ENCODE measurements around the gene RNF149.
A peak's percentile ranks its signal among the peaks of the same experiment; 100 is the strongest.

RNF149 gene

DNA sequence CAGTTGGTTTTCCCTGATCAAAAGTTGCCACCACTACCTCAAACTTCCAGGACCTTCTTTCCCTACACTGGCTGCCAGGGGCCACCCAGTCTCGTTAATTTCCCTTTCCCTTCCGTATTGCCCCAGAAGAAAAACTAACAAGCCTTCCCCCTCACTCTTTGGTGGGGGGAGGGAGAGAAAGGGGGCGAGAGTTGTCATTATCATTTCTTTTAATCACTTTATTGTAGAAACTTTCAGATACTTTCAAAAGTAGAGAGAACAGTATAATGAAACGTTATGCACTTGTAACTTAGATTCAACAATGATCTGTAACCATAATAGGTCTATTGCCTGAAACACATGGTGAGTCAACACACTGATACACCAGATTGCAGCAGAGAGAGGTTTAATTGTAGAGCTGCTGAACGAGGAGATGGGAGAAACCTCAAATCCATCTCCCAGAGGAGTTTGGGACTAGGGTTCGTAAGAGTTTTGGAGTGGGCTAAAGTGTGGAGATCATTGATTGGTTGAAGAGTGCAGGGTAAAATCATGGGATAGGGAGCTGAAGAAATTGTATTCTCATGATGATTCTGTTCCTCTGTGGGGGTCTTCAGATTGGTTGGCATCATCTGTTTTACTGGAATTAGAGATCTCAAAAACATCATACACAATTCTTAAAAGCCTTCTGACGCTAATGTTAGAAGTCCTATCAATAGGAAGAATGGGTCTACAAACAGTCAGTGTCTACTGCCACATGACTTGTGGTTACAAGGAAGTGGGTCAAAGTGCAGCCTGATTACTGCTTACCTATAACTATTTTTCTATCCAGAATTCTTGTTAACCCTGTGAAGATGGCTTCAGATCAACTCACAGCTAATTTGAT is 2.6 kb upstream of the RNF149 start:
- Mint-ChIP-seq H3K27ac (peak overlapping the region; percentile 78), H3K36me3 (ENCODE audit: low read depth) (peaks cover 13% of the 10 kb centered on the region), H3K4me3 (peak overlapping the region; percentile 43), H3K4me1 (ENCODE audit: low read depth) (peaks cover 42% of the 10 kb centered on the region), H3K9me3 (no peaks in the 10 kb centered on the region), H3K27me3 (ENCODE audit: low read depth) (peaks cover under 1% of the 10 kb centered on the region)

DNA sequence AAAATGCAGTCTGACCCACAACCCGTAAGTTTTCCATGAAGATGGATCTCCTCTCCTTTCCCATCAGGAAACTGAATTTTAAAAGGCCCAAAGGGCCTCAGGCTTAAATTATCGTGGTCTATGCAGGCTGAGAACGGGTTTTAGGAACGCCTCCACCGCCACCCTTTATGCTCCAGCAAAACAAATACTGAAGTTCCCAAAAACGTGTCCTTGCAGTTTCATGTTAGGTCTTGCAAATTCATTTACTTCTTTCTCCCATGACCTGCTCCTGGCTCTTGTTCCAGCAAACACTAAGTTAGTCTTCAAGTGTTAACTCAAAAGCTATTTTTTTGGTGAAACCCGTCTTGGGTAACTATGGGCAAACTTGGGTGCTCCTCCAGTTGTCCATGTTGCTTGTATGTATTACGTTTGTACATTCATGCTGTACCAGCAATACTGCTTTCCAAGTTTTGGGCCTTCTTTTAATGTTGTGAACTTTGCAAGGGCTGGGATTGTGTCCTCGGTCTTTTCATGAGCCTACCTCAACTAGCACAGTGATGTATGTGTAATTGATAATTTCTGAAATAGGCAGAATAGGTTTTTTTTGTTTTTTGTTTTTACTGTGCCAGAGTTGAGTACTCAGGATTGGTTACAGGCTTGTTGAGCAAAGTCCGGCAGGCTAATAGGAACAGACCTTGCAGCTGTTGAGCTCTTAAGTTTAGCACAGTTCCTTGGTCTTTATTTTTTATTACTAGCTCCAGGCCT is 1.8 kb upstream of the RNF149 start:
- peak overlapping the region; percentile 32 for H3K4me3 Mint-ChIP-seq
- no peaks in the 10 kb centered on the region for H3K27me3 Mint-ChIP-seq (ENCODE audit: low read depth)
- H3K36me3 Mint-ChIP-seq (ENCODE audit: low read depth), result peaks cover 21% of the 10 kb centered on the region
- peaks cover 46% of the 10 kb centered on the region for H3K4me1 Mint-ChIP-seq (ENCODE audit: low read depth)
- H3K27ac Mint-ChIP-seq, result peak overlapping the region; percentile 15
- no peaks in the 10 kb centered on the region for H3K9me3 Mint-ChIP-seq

DNA sequence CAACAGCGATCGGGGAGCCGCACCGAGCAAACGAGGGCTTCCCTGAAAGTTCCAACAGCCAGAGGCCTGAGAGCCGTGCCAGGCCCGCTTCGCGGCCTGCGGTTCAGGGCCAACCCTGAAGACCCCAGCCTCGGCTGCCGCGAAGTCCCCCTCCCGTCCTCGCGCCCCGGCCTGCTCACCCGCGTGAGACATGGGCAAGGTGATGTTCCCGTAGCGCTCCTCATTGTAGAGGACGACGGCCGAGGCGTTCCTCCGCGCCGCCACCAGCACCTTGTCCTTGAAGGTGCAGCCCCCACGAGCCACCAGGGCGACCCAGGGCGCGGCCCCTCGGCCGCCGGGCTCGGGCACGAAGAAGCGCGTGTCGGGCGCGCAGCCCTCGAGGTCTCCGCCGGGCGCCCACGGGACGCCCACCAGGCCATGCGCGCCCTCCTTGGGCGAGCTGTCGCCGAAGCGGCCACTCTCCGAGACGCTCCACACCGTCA is 510 bp downstream of the RNF149 start:
- peak overlapping the region; percentile 99 for H3K27ac Mint-ChIP-seq
- H3K9me3 Mint-ChIP-seq, result no peaks in the 10 kb centered on the region
- peaks cover 60% of the 10 kb centered on the region for H3K4me1 Mint-ChIP-seq (ENCODE audit: low read depth)
- H3K36me3 Mint-ChIP-seq (ENCODE audit: low read depth), result peaks cover 37% of the 10 kb centered on the region
- H3K27me3 Mint-ChIP-seq (ENCODE audit: low read depth), result no peaks in the 10 kb centered on the region
- H3K4me3 Mint-ChIP-seq, result peak overlapping the region; percentile 99

DNA sequence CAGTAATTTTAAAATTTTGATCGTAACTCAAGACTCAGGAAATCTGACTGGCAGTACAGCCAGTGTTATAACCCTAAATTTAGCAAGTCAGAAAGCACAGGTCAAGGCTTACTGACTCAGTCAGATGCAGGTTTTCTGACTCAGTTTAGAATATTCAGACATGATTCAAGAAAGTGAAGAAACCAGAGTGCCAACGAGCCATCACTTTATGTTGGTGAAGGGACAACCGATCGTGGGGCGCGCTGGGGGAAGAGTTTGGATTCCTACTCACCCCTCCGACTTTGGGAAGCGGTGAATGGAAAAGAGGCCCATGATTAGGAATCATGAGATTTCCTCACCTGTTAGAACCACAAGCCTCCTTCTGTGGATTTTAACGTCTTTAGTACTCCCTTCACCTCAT is 998 bp downstream of the RNF149 start:
- no peaks in the 10 kb centered on the region for H3K27me3 Mint-ChIP-seq (ENCODE audit: low read depth)
- H3K9me3 Mint-ChIP-seq, result no peaks in the 10 kb centered on the region
- H3K27ac Mint-ChIP-seq, result peak overlapping the region; percentile 99
- H3K4me3 Mint-ChIP-seq, result peak overlapping the region; percentile 99
- H3K4me1 Mint-ChIP-seq (ENCODE audit: low read depth), result peaks cover 61% of the 10 kb centered on the region
- H3K36me3 Mint-ChIP-seq (ENCODE audit: low read depth), result peaks cover 42% of the 10 kb centered on the region

DNA sequence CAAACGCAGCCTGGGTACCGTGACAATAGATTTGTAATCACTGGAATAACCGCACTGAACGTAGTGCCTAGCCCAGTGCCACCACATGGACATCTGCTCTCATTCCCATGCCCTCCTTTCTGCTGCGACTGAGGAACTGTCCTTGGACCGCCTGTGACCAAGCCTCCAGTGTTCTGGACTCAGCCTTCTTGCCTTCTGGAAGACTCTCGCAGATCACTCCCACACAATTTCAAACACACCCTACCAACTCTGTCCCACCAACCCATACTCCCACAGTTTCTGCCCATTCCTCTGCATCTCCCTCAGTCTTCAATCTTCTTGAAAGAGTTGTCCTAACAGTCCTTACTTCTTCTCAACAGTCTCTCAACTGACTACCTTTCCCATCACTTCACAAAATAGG is 2.1 kb downstream of the RNF149 start:
- peak overlapping the region; percentile 99 for H3K4me3 Mint-ChIP-seq
- no peaks in the 10 kb centered on the region for H3K27me3 Mint-ChIP-seq (ENCODE audit: low read depth)
- peaks cover 60% of the 10 kb centered on the region for H3K4me1 Mint-ChIP-seq (ENCODE audit: low read depth)
- no peaks in the 10 kb centered on the region for H3K9me3 Mint-ChIP-seq
- H3K36me3 Mint-ChIP-seq (ENCODE audit: low read depth), result peaks cover 51% of the 10 kb centered on the region
- peak overlapping the region; percentile 99 for H3K27ac Mint-ChIP-seq

DNA sequence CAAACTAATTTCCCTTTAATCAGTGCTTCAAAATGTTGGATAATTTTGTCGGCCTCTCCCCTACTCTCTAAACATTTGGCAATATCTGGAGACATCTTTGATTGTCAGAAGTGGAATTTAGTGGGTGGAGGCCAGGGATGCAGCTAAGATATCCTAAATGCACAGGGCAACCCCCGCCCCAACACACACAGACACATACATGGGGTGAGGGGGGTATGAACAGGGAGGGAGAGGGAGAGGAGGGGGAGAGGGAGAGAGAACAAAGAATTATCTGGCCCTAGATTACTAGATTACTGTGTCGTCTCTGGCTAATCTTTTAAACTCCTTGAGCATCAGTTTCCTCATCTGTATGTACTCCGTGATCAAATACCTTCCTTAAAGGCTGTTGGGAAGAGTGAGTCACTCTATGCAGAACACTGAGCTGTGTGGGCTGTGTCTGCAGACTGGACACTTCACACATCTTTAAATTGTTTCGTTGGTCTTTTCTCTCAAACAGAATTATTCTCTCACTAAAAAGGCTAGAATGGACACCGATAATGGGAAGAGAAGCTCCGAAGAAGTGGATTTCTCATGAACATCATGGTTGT is 2.9 kb downstream of the RNF149 start:
- H3K27me3 Mint-ChIP-seq (ENCODE audit: low read depth), result no peaks in the 10 kb centered on the region
- peaks cover 57% of the 10 kb centered on the region for H3K4me1 Mint-ChIP-seq (ENCODE audit: low read depth)
- peaks cover 53% of the 10 kb centered on the region for H3K36me3 Mint-ChIP-seq (ENCODE audit: low read depth)
- peak overlapping the region; percentile 99 for H3K27ac Mint-ChIP-seq
- H3K9me3 Mint-ChIP-seq, result no peaks in the 10 kb centered on the region
- H3K4me3 Mint-ChIP-seq, result peak overlapping the region; percentile 99

DNA sequence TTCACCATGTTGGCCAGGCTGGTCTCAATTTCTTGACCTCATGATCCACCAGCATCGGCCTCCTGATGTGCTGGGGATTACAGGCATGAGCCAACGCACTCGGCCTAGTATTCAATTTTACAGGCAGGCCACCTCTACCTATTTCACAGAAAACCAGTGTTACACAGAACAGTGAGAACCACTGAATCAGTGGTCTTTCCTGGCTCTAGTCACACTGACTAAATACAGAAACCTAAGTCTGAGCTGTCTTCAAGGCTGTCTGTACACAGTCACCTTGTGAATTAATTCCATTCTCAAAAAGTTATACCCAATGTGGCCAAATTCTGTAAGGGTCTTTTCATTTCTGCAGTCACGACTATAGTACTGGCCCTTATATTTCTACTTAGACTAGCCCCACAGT is 3.5 kb downstream of the RNF149 start:
- Mint-ChIP-seq H3K27me3 (ENCODE audit: low read depth) (no peaks in the 10 kb centered on the region), H3K9me3 (no peaks in the 10 kb centered on the region), H3K4me3 (peak overlapping the region; percentile 99), H3K36me3 (ENCODE audit: low read depth) (peaks cover 54% of the 10 kb centered on the region), H3K4me1 (ENCODE audit: low read depth) (peaks cover 53% of the 10 kb centered on the region), H3K27ac (peak overlapping the region; percentile 99)

DNA sequence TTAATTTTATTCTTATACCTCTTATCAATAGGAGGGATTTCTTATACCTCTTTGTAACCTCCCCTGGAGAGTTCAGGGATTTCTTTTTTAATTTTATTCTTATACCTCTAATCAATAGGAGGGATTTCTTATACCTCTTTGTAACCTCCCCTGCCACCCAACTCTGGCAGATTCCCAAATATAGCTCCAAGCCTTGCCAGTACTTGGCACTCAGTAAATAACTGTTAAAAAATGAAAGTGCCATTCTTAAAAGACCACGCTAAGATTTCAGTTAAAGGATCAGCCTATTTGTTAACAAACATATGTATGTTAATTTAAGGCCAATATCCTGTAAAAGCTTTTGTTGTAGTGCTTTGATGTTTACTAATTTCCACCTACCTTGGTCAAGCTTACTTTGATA is 4.8 kb downstream of the RNF149 start:
- Mint-ChIP-seq H3K27me3 (ENCODE audit: low read depth) (no peaks in the 10 kb centered on the region), H3K4me1 (ENCODE audit: low read depth) (peaks cover 55% of the 10 kb centered on the region), H3K9me3 (no peaks in the 10 kb centered on the region), H3K4me3 (peak overlapping the region; percentile 43), H3K36me3 (ENCODE audit: low read depth) (peaks cover 61% of the 10 kb centered on the region), H3K27ac (no peak overlapping the region)

DNA sequence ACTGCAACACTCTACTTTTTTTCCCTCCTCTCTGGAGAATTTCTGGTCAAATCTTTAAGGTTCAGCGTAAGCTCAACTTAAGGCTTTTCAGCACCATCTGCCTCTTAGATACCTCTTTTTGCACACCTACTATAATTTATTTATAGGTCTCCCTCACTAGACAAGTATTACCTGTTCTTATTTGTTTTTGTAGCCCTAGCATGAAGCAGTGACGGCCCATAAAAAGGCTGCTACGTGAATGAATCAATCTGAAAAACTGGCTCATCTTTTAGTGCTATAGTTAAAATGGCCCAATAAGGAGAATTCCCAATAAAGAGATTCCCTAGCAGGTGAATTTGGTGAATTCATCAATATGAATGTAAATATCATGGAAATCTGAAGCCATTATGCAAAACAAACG is 6.5 kb downstream of the RNF149 start:
- no peak overlapping the region for H3K27ac Mint-ChIP-seq
- peaks cover 60% of the 10 kb centered on the region for H3K4me1 Mint-ChIP-seq (ENCODE audit: low read depth)
- H3K9me3 Mint-ChIP-seq, result no peaks in the 10 kb centered on the region
- H3K36me3 Mint-ChIP-seq (ENCODE audit: low read depth), result peaks cover 57% of the 10 kb centered on the region
- no peaks in the 10 kb centered on the region for H3K27me3 Mint-ChIP-seq (ENCODE audit: low read depth)
- H3K4me3 Mint-ChIP-seq, result no peak overlapping the region

DNA sequence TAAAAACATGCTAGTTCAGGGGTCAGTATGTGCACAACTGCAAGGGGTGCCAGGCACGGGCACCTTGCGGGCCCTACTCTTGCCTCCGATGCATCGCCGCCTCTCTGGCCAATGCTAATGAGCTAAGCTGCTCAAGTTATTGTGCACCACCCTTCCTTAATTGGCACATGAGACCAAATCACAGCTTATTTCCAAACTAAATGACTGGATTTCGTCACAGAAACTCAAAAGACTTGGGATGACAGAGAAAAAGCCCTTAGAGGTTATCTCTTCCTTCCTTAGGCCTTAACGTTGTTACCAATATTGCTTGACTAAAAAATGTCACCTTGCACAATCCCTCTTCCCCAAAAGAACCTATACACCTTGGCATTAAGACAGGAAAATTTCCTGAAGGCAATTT is 7.7 kb downstream of the RNF149 start:
- Mint-ChIP-seq H3K4me3 (peak overlapping the region; percentile 4), H3K27ac (no peak overlapping the region), H3K36me3 (ENCODE audit: low read depth) (peaks cover 48% of the 10 kb centered on the region), H3K9me3 (no peaks in the 10 kb centered on the region), H3K4me1 (ENCODE audit: low read depth) (peaks cover 59% of the 10 kb centered on the region), H3K27me3 (ENCODE audit: low read depth) (no peaks in the 10 kb centered on the region)

DNA sequence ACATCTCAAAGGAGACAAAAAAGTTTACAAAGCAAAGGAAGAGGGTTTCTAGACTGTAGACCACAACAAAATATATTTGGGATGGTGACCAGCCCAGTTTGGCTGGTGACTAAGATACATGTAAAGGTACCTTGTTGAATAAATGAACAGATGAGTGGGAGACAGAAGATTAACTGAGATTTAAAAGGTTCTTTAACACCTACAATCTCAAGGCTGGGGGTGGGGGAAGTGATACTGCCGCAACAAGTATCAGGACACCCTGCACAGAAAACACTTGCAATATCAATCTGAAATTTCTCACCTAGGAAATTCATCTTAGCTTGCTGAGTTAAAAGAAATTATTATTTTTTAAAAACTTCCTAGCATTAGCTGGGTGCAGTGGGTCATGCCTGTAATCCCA is 8.3 kb downstream of the RNF149 start:
- Mint-ChIP-seq H3K4me1 (ENCODE audit: low read depth) (peaks cover 54% of the 10 kb centered on the region), H3K9me3 (no peaks in the 10 kb centered on the region), H3K4me3 (peak overlapping the region; percentile 0), H3K36me3 (ENCODE audit: low read depth) (peaks cover 41% of the 10 kb centered on the region), H3K27me3 (ENCODE audit: low read depth) (no peaks in the 10 kb centered on the region), H3K27ac (peak overlapping the region; percentile 0)

DNA sequence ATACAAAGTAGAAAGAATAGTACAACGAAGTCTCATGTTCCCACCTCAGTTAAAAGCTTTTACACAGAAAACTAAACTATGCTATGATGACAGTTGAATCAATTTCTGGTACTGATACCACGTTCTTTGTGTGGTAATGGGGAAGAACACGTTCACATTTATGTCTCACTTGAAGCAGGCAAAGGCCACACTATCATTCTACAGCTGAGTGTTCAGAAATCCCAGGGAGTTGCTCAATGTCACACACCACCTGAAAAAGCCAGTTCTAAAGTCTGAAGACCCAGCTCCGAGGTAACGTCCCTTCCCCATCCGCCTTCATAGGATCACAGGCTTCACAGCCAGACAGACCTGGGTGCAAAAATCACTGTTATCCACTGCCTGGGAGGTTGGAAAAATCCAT is 8.9 kb downstream of the RNF149 start:
- H3K9me3 Mint-ChIP-seq, result no peaks in the 10 kb centered on the region
- H3K4me3 Mint-ChIP-seq, result peak overlapping the region; percentile 0
- peaks cover 39% of the 10 kb centered on the region for H3K36me3 Mint-ChIP-seq (ENCODE audit: low read depth)
- H3K27me3 Mint-ChIP-seq (ENCODE audit: low read depth), result no peaks in the 10 kb centered on the region
- no peak overlapping the region for H3K27ac Mint-ChIP-seq
- H3K4me1 Mint-ChIP-seq (ENCODE audit: low read depth), result peaks cover 51% of the 10 kb centered on the region

DNA sequence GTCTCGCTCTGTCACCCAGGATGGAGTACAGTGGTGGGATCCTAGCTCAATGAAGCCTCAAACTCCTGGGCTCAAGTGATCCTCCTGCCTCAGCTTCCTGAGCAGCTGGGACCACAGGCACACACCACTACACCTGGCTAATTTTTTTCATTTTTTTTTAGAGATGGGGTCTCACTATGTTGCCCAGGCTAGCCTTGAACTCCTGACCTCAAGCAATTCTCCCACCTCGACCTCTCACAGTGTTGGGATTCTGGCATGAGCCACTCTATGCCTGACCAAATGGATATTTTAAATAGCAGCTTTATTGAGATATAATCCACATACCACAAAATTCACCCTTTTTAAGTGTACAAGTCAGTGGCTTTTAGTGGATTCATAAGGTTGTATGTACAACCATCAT is 11.1 kb downstream of the RNF149 start:
- Mint-ChIP-seq H3K36me3 (ENCODE audit: low read depth) (peaks cover 30% of the 10 kb centered on the region), H3K4me1 (ENCODE audit: low read depth) (peaks cover 43% of the 10 kb centered on the region), H3K27ac (no peak overlapping the region), H3K4me3 (no peak overlapping the region), H3K27me3 (ENCODE audit: low read depth) (no peaks in the 10 kb centered on the region), H3K9me3 (no peaks in the 10 kb centered on the region)

DNA sequence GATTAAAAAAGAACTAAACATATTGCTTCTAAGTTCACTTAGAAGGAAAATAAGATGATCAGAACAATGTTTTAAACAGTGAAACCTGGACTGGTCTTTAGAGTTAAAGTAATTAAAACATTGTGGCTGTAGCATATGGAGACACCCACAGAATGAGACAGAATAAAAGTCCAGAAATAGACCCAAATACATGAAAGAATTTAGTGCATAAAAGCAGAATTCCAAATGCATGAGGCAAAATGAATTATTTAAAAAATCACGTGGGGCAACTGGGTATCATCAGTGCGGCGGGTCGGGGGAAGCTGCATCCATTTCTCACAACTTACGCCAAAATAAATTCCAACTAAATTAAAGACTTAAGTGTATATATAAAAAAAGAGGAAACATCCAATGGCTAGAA is 12.1 kb downstream of the RNF149 start:
- Mint-ChIP-seq H3K4me1 (ENCODE audit: low read depth) (peaks cover 36% of the 10 kb centered on the region), H3K9me3 (no peaks in the 10 kb centered on the region), H3K4me3 (no peak overlapping the region), H3K27ac (no peak overlapping the region), H3K27me3 (ENCODE audit: low read depth) (no peaks in the 10 kb centered on the region), H3K36me3 (ENCODE audit: low read depth) (peaks cover 21% of the 10 kb centered on the region)
